HPDE6-E6E7 (cell line): ENCODE data around the gene PCSK1N.
"Not testable (repeated sequence)": the region's sequence is repeated elsewhere in the genome, so short reads cannot be mapped to it uniquely, and the experiment has no call there.

ENCODE experiments used
- DNase-seq: peaks from one replicate; pipeline ENCODE4 v3.0.0; 2011; ENCODE audit warnings: missing footprints; ENCODE audit errors: extremely low spot score

Gene PCSK1N

GRCh38 chrX:48823053-48823452, 12.4 kb downstream of the PCSK1N start:
- DNase-seq: no peak

DNA sequence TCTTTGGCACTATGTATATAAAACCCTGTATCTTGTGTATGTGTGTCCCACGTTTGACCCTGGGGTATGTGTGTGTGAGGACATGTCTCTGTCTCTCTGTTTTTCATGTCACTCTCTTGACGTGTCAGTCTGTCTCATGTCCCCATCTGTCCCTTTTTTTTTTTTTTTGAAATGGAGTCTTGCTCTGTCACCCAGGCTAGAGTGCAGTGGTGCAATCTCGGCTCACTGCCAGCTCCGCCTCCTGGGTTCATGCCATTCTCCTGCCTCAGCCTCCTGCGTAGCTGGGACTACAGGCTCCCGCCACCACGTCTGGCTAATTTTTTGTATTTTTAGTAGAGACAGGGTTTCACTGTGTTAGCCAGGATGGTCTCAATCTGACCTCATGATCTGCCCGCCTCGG, 16.0 kb downstream of the PCSK1N start:
- not testable (repeated sequence) for DNase-seq

- DNase-seq: no peak
Observed at GRCh38 chrX:48818866-48819265, 16.5 kb downstream of the PCSK1N start.

- DNase-seq: no peak
Observed at GRCh38 chrX:48818098-48818497, 17.3 kb downstream of the PCSK1N start.

DNA sequence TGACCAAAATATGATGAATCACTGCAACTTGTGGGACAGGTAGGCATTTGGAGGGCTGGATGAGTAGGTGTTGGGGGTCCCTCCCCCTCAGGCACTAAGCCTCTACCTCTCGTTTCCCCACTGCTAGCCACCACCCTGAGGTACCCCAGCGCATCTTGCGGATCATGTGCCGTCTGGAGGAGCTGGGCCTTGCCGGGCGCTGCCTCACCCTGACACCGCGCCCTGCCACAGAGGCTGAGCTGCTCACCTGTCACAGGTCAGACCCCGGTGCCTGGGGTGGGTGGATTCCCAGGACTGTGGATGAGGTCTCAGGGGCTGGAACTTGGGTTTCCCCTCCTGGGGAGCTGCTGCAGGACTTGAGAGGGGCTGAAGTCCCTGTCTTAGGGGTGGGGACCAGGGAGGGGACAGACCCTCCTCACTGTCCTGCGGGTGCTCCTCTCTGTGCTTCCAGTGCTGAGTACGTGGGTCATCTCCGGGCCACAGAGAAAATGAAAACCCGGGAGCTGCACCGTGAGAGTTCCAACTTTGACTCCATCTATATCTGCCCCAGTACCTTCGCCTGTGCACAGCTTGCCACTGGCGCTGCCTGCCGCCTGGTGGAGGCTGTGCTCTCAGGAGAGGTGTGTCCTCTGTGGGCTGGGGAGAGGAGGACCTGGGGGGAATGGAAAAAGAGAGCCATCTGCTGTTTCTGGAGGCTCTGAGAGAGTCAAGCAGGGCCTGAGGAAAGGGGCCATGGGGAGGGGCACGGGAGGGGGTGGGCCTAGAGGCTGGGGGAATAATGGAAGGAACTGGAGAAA, 19.2 kb downstream of the PCSK1N start:
- no peak for DNase-seq

DNA sequence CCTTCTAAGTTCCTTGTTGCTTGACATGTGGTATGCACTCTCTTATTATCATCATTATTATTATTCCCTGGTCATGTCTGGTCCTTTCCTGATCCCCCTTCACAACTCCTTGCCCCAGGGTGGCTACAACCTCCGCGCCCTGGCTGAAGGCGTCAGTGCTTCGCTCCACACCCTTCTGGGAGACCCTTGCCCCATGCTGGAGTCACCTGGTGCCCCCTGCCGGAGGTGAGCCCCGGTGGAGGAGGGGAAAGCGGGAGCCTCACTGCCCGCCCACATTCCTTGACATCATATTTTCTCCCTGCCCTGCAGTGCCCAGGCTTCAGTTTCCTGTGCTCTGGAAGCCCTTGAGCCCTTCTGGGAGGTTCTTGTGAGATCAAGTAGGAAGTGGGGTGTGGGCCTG, 20.1 kb downstream of the PCSK1N start:
- DNase-seq: no peak

DNA sequence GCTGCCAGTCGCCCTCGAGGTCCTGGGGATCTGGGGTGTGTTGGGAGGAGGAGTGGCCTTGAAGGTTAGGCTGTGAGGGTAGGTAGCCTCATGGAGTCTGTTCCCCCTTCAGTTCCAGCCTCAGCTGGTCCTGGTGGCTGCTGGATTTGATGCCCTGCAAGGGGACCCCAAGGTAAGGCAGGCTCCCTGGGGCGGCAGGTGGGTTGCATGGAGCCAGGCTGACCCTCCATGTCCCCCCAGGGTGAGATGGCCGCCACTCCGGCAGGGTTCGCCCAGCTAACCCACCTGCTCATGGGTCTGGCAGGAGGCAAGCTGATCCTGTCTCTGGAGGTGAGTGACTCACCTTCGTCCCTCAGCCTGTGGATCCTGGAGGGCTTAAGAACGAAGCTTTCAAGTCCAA, 20.7 kb downstream of the PCSK1N start:
- no peak for DNase-seq

GRCh38 chrX:48813644-48814043, 21.8 kb downstream of the PCSK1N start:
- DNase-seq: no peak

DNA sequence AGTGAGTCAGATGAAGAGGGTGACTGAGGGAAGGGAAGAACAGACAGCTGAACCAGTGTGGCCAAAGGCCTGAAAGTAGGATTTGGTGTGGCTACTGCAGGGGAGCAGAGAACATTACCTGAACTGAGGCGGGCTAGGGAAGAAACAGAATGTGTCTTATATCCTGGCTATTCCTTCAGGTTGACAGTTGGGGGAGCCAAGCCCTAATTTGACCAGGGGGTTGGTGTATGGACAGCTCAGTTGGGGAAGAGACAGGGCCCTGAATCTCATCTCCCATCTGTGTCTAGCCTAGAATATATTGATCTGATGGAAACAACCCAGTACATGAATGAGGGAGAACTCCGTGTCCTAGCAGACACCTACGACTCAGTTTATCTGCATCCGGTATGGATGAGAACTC, 29.3 kb downstream of the PCSK1N start:
- no peak for DNase-seq

DNA sequence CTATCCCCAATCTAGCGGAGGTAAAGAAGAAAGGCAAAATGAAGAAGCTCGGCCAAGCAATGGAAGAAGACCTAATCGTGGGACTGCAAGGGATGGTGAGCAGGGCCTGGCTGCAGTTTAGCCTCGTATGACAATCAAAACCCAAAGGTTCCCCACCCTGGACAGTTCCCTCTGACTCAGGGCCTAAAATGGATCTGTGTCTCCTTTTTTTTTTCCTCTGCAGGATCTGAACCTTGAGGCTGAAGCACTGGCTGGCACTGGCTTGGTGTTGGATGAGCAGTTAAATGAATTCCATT, 32.6 kb downstream of the PCSK1N start:
- DNase-seq: no peak

- peak; percentile 66 for DNase-seq
Observed at GRCh38 chrX:48802089-48802904, 33.1 kb downstream of the PCSK1N start.

DNA sequence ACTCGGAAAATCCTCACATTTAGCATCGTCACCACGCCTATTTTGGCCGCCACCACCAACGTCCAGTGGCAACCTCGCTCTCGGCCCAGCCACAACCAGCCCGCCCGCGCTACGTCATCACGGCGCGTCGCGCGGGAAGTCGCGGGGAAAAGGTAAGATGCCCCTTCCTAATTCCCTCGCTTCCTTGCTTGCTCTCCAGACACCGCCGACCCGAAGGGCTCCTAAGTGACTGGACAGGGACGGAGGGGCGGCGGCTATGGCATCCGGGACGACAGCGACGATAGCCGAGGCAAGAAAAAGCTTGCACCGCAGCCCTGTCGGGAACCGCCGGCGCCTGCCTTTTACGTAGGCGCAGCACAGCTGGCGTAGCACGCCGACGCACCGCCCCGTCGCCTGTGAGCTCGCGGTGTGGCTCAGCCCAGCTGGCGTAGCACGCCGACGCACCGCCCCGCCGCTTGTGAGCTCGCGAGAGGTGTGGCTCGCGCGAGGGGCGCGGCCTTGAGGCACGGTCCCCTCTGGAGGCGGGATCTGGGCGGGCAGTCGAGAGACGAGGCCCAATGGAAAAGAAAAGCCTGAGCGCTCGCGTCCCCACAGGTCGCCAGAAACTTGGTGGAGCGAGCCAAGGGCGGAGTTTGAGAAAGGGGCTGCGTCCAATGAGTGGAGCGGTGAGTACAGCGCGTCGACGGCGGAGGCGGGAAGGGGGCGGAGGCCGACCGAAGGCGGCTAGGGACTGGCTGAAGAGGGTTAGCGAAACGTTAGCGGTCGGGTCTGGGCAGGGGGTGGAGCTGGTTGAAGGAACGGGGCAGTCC, 33.9 kb downstream of the PCSK1N start, which contains the start of gene HDAC6:
Gene HDAC6 (plus strand): TSS at position 788 of the 809 bp plus-strand sequence. CDS start 626 bp downstream, outside the sequence.
- DNase-seq: peak; percentile 83

DNA sequence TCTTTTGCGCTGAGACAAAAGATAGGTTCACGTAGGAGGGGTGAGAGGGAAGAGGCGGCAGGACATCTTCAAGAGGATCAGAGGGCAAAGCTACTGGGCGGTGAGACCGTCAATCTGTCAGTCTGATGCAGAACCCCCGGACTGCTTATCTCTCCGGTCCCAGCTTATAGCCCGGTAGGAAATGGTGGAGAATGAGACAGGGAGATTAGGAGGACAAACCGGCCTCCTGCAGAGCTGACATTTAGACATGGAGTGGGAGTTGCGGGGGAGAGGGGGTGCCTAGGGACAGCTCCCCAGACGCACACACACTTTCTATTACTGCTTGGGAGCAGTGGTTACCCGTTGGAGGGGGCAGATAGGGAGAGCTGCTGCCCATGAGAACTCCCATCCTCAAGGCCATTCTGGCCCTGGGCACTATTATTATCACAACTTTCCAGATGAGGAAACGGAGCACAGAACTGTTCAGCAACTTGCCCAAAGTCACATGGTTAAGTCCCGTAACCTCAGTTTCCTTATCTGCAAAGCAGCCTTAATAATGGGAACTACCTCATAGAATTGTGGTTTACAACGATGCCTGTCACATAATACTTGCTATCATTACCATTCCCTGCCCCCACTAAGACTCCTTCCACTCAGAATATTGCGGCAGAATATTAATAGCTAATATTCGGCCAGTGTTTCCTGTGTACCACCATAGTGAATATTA, 34.7 kb downstream of the PCSK1N start:
- no peak for DNase-seq

GRCh38 chrX:48798318-48798717, 37.1 kb downstream of the PCSK1N start:
- no peak for DNase-seq

- DNase-seq: peak; percentile 44
Observed at GRCh38 chrX:48794911-48795515, 40.4 kb downstream of the PCSK1N start.

DNA sequence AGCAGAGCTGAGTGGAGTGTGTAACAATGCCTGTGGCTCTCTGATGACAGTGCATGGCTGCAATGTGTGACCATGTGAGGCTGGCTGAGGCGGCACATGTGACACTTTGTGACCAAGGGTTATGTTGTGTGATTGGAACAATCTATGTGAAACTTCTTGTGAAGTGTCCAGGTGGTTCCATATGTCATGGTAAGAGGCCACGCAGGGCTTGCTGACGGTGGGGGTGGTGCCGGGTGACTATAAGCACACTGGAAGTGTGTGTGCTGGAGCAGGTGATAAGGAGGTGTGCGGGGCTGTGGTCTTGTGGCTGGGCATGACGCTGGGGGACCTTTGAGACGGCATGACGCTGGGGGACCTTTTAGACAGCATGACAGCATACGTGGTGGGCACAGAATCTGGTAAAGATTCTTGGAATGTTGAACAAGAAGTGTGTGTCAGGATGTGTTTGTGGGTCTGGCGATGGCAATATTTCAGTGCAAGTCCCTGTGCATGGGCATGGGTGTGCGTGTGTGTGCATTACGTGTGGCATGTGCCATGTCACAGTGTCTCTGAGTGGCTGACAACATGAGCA, 41.0 kb downstream of the PCSK1N start:
- no peak for DNase-seq

GRCh38 chrX:48793935-48794334, 41.5 kb downstream of the PCSK1N start:
- no peak for DNase-seq

DNA sequence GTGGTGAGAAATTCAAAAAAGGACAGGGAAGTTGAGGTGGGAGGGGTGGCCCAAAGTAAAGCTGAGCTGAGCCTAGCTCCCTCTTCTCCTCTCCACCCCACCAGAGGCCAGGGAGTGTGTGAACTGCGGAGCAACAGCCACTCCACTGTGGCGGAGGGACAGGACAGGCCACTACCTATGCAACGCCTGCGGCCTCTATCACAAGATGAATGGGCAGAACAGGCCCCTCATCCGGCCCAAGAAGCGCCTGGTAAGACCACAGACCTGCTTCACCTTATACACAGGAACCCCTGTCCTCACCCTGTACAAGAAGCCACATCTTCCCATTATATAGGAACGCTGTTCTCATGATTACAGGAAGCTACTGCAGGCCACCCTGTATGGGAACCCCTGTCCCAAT, 43.2 kb downstream of the PCSK1N start:
- no peak for DNase-seq

DNA sequence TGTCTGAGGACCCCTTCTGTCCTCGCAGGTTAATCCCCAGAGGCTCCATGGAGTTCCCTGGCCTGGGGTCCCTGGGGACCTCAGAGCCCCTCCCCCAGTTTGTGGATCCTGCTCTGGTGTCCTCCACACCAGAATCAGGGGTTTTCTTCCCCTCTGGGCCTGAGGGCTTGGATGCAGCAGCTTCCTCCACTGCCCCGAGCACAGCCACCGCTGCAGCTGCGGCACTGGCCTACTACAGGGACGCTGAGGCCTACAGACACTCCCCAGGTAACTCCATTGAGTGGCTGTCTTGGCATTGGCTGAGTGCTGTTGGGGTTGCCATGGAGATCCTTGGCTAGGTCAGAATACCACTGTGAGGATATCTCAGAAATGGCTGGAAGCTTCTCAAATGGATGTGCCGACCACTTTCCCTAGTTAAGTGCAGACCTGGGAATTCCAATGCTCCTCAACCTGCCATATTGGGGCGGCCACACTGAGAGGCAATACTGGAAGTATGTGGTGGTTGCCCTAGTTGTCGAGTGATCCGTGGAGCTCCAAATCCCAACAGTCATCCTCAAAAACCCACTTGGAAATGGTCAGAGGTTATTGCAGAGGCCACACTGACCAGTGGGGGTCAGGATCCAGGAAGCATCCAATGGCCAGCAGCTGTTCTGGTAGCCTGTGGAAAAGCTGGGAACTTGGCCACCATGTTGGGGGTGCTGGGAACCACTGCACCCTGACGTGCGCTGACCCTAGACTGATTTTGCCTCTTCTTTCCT, 44.2 kb downstream of the PCSK1N start:
- DNase-seq: no peak

GRCh38 chrX:48790477-48790876, 44.9 kb downstream of the PCSK1N start:
- no peak for DNase-seq
